IPS-20b (cell line): ENCODE measurements around the gene NCR3LG1.

Experiments used
- H3K27ac ChIP-seq: one replicate; pipeline ENCODE4 v1.5.1; 2013; ENCODE audit warnings: low read length
- H3K27me3 ChIP-seq: 2 replicates; pipeline ENCODE4 v1.6.1; 2013; ENCODE audit warnings: mild to moderate bottlenecking, low read length, inconsistent platforms; ENCODE audit not compliant: insufficient read depth
- H3K36me3 ChIP-seq: 2 replicates; pipeline ENCODE4 v1.6.1; 2013; ENCODE audit warnings: low read depth, mild to moderate bottlenecking, inconsistent platforms, low read length, moderate library complexity; ENCODE audit not compliant: insufficient read depth
- H3K4me1 ChIP-seq: 2 replicates; pipeline ENCODE4 v1.6.1; 2013; ENCODE audit warnings: mild to moderate bottlenecking, control low read depth, inconsistent platforms, low read length, moderate library complexity; ENCODE audit not compliant: insufficient read depth
- H3K4me3 ChIP-seq: 2 replicates; pipeline ENCODE4 v1.5.1; 2013; ENCODE audit warnings: mild to moderate bottlenecking, low read length, inconsistent platforms
- H3K9ac ChIP-seq: 2 replicates; pipeline ENCODE4 v1.6.1; 2013; ENCODE audit warnings: low read depth, mild to moderate bottlenecking, inconsistent platforms, low read length, moderate library complexity
- H3K9me3 ChIP-seq: 2 replicates; pipeline ENCODE4 v1.6.1; 2013; ENCODE audit warnings: mild to moderate bottlenecking, low read depth, low read length, inconsistent platforms; ENCODE audit not compliant: insufficient read depth

Gene NCR3LG1

DNA sequence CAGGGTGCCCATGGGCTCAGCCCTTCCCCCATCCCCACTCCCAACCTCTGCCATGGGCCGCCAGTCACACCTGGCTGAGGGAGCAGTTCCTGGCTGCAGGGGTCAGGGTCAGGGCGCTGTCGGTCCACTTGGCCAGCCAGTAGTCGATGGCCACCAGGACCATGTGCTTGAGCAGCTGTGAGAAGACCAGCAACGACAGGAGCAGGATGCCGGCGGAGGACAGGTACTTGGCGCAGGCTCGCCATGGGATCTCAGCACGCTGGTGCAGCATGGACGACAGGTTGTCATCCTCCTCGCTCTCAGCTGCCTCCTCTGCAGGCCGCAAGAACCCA, 55.2 kb downstream of the NCR3LG1 start:
- Histone ChIP-seq H3K27me3 (no peaks in the 10 kb centered on the region), H3K27ac (no peak overlapping the region), H3K36me3 (no peaks in the 10 kb centered on the region), H3K4me1 (no peaks in the 10 kb centered on the region), H3K4me3 (no peak overlapping the region), H3K9ac (no peak overlapping the region), H3K9me3 (no peaks in the 10 kb centered on the region)

DNA sequence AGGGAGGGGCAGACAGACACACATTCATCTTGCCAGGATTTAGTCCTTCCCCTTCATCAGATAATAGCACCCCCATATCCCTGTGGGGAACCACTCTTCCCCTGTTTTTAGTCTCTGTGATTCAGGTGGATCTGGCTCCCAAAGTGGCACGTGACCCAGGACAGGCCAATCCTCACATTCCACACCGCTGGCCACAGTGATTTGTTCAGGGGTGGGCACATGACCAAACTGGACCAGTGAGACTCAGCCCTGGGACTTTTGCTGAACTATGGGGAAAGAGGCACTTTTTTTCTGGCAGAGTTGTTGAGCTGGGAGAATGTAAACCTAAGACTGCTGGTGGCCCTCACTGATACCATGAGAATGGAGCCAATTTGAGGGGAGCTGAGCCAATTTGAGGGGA, 56.0 kb downstream of the NCR3LG1 start:
- H3K4me1 ChIP-seq = no peaks in the 10 kb centered on the region

GRCh38 chr11:17408026-17408425, 56.4 kb downstream of the NCR3LG1 start:
- Histone ChIP-seq H3K27ac (no peak overlapping the region), H3K27me3 (no peaks in the 10 kb centered on the region), H3K9me3 (no peaks in the 10 kb centered on the region), H3K4me1 (no peaks in the 10 kb centered on the region), H3K36me3 (no peaks in the 10 kb centered on the region), H3K4me3 (no peak overlapping the region), H3K9ac (no peak overlapping the region)

More for the DNA sequence above, 56.0 kb downstream of the NCR3LG1 start:
- Histone ChIP-seq H3K9ac (no peak overlapping the region), H3K9me3 (no peaks in the 10 kb centered on the region), H3K27ac (no peak overlapping the region), H3K27me3 (no peaks in the 10 kb centered on the region), H3K4me3 (no peak overlapping the region), H3K36me3 (no peaks in the 10 kb centered on the region)

- Histone ChIP-seq H3K9me3 (no peaks in the 10 kb centered on the region), H3K27me3 (peaks cover 5% of the 10 kb centered on the region; the same call in 1 of the 2 replicates), H3K4me3 (no peak overlapping the region), H3K36me3 (no peaks in the 10 kb centered on the region), H3K27ac (no peak overlapping the region), H3K4me1 (no peaks in the 10 kb centered on the region), H3K9ac (no peak overlapping the region)
These were observed 57.0 kb downstream of the NCR3LG1 start for GRCh38 chr11:17408641-17409040.

DNA sequence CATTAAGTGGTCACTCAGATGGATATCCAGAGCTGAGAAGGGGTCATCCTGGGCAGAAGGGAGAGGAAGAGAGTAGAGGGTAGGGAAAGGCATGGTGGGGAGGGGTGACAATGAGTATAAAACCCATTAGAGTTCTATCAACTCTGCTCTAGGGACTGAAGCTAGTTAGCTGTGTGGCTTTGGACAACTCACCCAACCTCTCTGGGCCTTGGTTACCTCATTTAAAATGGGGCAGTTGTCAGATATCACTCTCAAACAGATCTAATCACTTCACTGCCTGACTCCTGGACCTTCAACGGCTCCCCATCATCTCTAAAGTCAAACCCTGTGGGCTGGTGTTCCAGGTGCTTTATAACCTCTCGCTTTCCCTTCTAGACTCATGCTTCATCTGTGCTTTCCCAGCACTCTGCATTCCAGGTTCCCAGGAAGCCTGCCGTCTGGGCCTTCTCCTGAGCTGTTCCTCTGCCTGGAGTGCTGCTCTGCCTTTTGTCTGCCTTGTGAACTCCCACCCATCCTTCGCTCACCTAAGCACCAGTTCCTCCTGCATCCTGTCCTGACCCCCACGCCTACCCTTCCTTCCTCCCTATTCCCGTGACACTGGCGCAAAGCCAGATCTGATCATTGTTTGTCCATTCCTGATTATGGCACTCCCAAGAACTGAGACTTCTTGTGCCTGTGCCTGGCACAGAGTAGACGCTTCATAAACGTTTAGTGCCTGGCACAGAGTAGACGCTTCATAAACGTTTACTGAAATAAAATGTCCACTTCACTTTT, 59.2 kb downstream of the NCR3LG1 start:
- no peak overlapping the region for H3K4me3 ChIP-seq
- H3K9ac ChIP-seq = no peak overlapping the region
- H3K9me3 ChIP-seq = no peaks in the 10 kb centered on the region
- no peaks in the 10 kb centered on the region for H3K36me3 ChIP-seq
- no peak overlapping the region for H3K27ac ChIP-seq
- H3K27me3 ChIP-seq = peaks cover 8% of the 10 kb centered on the region; the same call in 1 of the 2 replicates
- H3K4me1 ChIP-seq = no peaks in the 10 kb centered on the region

GRCh38 chr11:17411418-17411817, 59.8 kb downstream of the NCR3LG1 start:
- Histone ChIP-seq H3K4me3 (no peak overlapping the region), H3K9me3 (no peaks in the 10 kb centered on the region), H3K27me3 (peaks cover 8% of the 10 kb centered on the region; the same call in 1 of the 2 replicates), H3K36me3 (no peaks in the 10 kb centered on the region), H3K4me1 (no peaks in the 10 kb centered on the region), H3K27ac (no peak overlapping the region), H3K9ac (no peak overlapping the region)

- Histone ChIP-seq H3K4me1 (no peaks in the 10 kb centered on the region), H3K36me3 (no peaks in the 10 kb centered on the region), H3K9ac (no peak overlapping the region), H3K4me3 (no peak overlapping the region), H3K9me3 (no peaks in the 10 kb centered on the region), H3K27me3 (peaks cover 8% of the 10 kb centered on the region; the same call in 1 of the 2 replicates), H3K27ac (no peak overlapping the region)
These were observed 61.0 kb downstream of the NCR3LG1 start for GRCh38 chr11:17412488-17413180.

DNA sequence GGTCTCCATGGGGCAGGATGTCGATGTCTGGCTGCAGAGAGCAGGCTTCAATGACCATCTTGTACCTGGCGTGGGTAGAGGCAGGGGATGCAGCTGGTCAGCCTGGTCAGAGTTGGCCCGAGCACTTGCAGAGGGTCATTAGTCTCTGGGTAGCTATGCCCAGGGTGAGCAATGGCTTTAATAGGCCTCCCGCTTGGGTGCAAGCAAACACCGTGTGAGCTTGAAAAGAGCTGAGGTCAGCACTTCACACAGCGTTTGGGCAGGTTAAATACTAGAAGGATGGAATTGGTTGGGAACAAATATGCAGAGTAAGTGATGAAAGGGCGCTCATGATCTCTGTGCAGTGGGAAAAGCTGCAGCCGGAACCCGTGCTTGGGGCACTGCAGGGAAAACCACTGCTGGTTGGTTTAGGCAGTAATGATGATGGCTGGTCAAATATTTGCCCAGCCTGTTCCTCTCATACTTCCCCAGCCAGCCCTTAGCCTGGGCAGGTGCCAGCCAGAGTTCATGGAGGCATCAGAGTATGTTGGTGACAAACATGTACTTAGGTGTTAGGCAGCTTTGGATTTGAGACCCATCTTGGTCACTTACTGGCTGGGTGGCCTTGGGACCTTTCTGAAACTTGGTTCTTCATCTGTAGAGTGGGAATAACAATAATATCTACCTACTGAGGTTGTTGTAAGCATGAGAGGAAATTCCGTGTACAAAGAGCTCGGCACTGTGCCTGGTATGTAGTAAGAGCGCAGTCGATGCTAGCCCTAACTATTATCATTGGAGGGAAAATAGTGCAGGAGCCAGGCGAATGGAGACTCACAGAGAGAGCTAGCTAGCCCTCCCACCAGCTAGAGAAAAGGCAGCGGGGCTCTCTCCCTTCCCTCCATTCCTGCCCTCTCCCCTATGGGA, 62.1 kb downstream of the NCR3LG1 start:
- H3K9me3 ChIP-seq = no peaks in the 10 kb centered on the region
- no peaks in the 10 kb centered on the region for H3K36me3 ChIP-seq
- H3K4me1 ChIP-seq = no peaks in the 10 kb centered on the region
- no peak overlapping the region for H3K9ac ChIP-seq
- no peak overlapping the region for H3K27ac ChIP-seq
- H3K4me3 ChIP-seq = no peak overlapping the region
- H3K27me3 ChIP-seq = peaks cover 8% of the 10 kb centered on the region; the same call in 1 of the 2 replicates

- H3K4me1 ChIP-seq = no peaks in the 10 kb centered on the region
- no peaks in the 10 kb centered on the region for H3K9me3 ChIP-seq
- no peak overlapping the region for H3K4me3 ChIP-seq
- no peak overlapping the region for H3K27ac ChIP-seq
- no peak overlapping the region for H3K9ac ChIP-seq
- H3K27me3 ChIP-seq = peaks cover 8% of the 10 kb centered on the region
- no peaks in the 10 kb centered on the region for H3K36me3 ChIP-seq
These were observed 62.7 kb downstream of the NCR3LG1 start for GRCh38 chr11:17414317-17414737.

DNA sequence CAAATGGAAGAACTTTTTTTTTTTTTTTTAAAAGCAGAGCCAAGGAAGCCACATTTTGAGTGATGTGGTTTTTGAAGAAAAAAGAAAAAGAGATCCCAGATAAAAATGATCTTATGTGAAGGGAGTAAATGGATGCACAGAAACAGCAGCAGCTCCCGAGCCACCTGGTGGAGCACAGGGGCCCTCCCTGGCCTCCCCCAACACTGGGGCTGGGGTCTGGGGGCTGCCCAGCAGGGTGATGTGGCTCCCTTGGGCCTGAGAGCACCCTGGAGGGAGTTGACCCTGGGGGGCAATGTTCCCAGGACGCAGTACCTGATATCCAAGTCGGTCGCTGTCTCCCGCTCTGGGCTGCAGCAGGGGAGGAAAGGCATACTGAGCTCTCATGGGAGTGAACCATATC, 63.4 kb downstream of the NCR3LG1 start:
- Histone ChIP-seq H3K27ac (no peak overlapping the region), H3K9me3 (no peaks in the 10 kb centered on the region), H3K4me3 (no peak overlapping the region), H3K4me1 (no peaks in the 10 kb centered on the region), H3K27me3 (peaks cover 8% of the 10 kb centered on the region), H3K9ac (no peak overlapping the region), H3K36me3 (no peaks in the 10 kb centered on the region)

DNA sequence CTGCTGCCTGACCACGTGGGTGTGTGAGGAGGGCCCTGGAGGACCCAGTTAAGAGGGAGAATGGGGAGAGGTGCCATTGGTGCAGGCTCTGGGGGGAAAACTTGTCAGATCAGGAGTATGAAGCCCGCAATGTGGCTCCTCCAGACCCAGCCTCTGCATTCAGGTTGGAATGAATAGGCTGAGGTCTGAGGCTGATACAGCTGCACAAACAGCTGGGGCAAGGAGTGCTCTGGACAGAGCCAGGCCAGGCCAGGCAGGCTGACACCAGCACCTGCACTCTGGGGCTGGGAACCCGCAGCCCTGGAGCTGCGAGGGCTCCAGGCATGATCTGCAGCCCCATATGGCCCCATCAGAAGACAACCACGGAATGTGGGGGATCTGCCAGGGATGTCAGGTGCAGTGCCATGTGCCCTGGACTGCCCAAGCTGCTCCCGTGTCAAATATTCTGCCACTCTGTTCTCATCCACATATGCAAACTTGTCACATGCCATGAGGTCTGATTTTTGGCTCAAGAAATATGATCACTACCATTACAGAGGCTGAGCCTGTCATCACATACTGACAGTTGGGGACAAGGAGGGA, 64.0 kb downstream of the NCR3LG1 start:
- H3K36me3 ChIP-seq = no peaks in the 10 kb centered on the region
- H3K4me3 ChIP-seq = no peak overlapping the region
- H3K4me1 ChIP-seq = no peaks in the 10 kb centered on the region
- H3K9me3 ChIP-seq = no peaks in the 10 kb centered on the region
- H3K9ac ChIP-seq = no peak overlapping the region
- H3K27ac ChIP-seq = no peak overlapping the region
- peaks cover 8% of the 10 kb centered on the region for H3K27me3 ChIP-seq
